GM23338 (cell line): ENCODE results near the gene MCCC1. TPM values are rescaled to one million over a fixed set of nuclear protein-coding genes. Genes with fewer than 3 reads are reported as not detected.

Experiments
- ATAC-seq: fragments of 200-7000 bp; cut with Tn5 transposase; 3 replicates; pipeline ENCODE4 v1.9.1; 2020
- DNase-seq: peaks from one replicate; pipeline ENCODE4 v3.0.0-alpha.2; 2015; ENCODE audit warnings: low spot score
- H2AFZ ChIP-seq: fragments of 200-600 bp; sonication (generic); 2 replicates; pipeline ENCODE4 v1.8.0; 2016; ENCODE audit warnings: antibody characterized with exemption, mild to moderate bottlenecking, moderate library complexity
- H3F3A ChIP-seq: fragments of 200-600 bp; sonication (generic); replicated peaks from 2 replicates; pipeline ENCODE4 v1.8.0; 2017; ENCODE audit warnings: antibody characterized with exemption, mixed run types, low read depth
- H3K27ac ChIP-seq: fragments of 200-600 bp; sonication (generic); 2 replicates; pipeline ENCODE4 v1.6.1; 2016; ENCODE audit warnings: low read depth
- H3K27me3 ChIP-seq: fragments of 200-600 bp; sonication (generic); 2 replicates; pipeline ENCODE4 v1.8.0; 2016; ENCODE audit warnings: mild to moderate bottlenecking, mixed run types, moderate library complexity; ENCODE audit not compliant: insufficient read depth
- H3K36me3 ChIP-seq: fragments of 200-600 bp; sonication (generic); 2 replicates; pipeline ENCODE4 v1.8.0; 2016; ENCODE audit warnings: mild to moderate bottlenecking; ENCODE audit not compliant: insufficient read depth
- H3K4me1 ChIP-seq: fragments of 200-600 bp; sonication (generic); 2 replicates; pipeline ENCODE4 v1.8.0; 2016; ENCODE audit warnings: mild to moderate bottlenecking, moderate library complexity; ENCODE audit not compliant: insufficient read depth
- H3K4me2 ChIP-seq: fragments of 200-600 bp; sonication (generic); 2 replicates; pipeline ENCODE4 v1.7.1; 2017; ENCODE audit warnings: mixed run types
- H3K4me3 ChIP-seq: fragments of 200-600 bp; sonication (generic); 2 replicates; pipeline ENCODE4 v1.6.1; 2016; ENCODE audit warnings: mixed run types
- H3K79me2 ChIP-seq: fragments of 200-600 bp; sonication (generic); replicated peaks from 2 replicates; pipeline ENCODE4 v1.8.0; 2017; ENCODE audit warnings: mild to moderate bottlenecking; ENCODE audit not compliant: insufficient read depth
- H3K9me2 ChIP-seq: fragments of 200-600 bp; sonication (generic); 2 replicates; pipeline ENCODE4 v1.8.0; 2017; ENCODE audit not compliant: insufficient read depth
- H4K20me1 ChIP-seq: fragments of 200-600 bp; sonication (generic); replicated peaks from 2 replicates; pipeline ENCODE4 v1.8.0; 2017; ENCODE audit warnings: mild to moderate bottlenecking; ENCODE audit not compliant: insufficient read depth
- H3K27ac Mint-ChIP-seq: 2 replicates; pipeline ENCODE4 v1.8.0; 2020; ENCODE audit warnings: inconsistent platforms, mild to moderate bottlenecking, moderate library complexity, mixed read lengths
- H3K27me3 Mint-ChIP-seq: 3 replicates; pipeline ENCODE4 v1.8.0; 2022; ENCODE audit warnings: low read depth, mild to moderate bottlenecking, moderate library complexity, mixed read lengths, inconsistent platforms; ENCODE audit not compliant: insufficient read depth, poor library complexity
- H3K36me3 Mint-ChIP-seq: 3 replicates; pipeline ENCODE4 v1.8.0; 2021; ENCODE audit warnings: low read depth, mild to moderate bottlenecking, inconsistent platforms, moderate library complexity, mixed read lengths
- H3K4me1 Mint-ChIP-seq: 3 replicates; pipeline ENCODE4 v1.8.0; 2020; ENCODE audit warnings: mild to moderate bottlenecking, inconsistent platforms, mixed read lengths
- H3K4me3 Mint-ChIP-seq: 3 replicates; pipeline ENCODE4 v1.8.0; 2021; ENCODE audit warnings: moderate library complexity, mild to moderate bottlenecking, inconsistent platforms, mixed read lengths
- H3K9me3 Mint-ChIP-seq: 3 replicates; pipeline ENCODE4 v1.8.0; 2020; ENCODE audit warnings: moderate library complexity, mild to moderate bottlenecking, inconsistent platforms, mixed read lengths
- ETS1 ChIP-seq: IDR thresholded peaks from 2 replicates; pipeline ENCODE4 v1.6.1; 2016; ENCODE audit warnings: antibody characterized with exemption
- EZH2 ChIP-seq: fragments of 200-600 bp; sonication (generic); IDR thresholded peaks from one replicate; pipeline ENCODE4 v1.8.0; 2017; ENCODE audit warnings: antibody characterized with exemption, mild to moderate bottlenecking, low read depth; ENCODE audit not compliant: unreplicated experiment
- NANOG ChIP-seq: IDR thresholded peaks from 2 replicates; pipeline ENCODE4 v1.6.1; 2016; ENCODE audit warnings: antibody characterized with exemption, borderline replicate concordance
- ZNF114 ChIP-seq: fragments of 250-450 bp; sonication (Bioruptor Pico); IDR thresholded peaks from 2 replicates; pipeline ENCODE4 v1.5.0; 2020; ENCODE audit warnings: mild to moderate bottlenecking, moderate library complexity
- ZNF462 ChIP-seq: fragments of 250-450 bp; sonication (Bioruptor Pico); IDR thresholded peaks from 2 replicates; pipeline ENCODE4 v1.5.0; 2020; ENCODE audit warnings: mild to moderate bottlenecking, moderate library complexity
- polyA plus RNA-seq: library from polyadenylated mRNA; unstranded; fragments of >200 nt; fragmentation: Nextera tagmentation; extraction: Ambion mirVana; gene quantifications from 2 replicates; pipeline ENCODE4 v1.2.1, GENCODE V29; 2016
- total RNA-seq: library from RNA; depleted of rRNA; stranded (reverse); fragments of >200 nt; shearing (Covaris generic); gene quantifications from 2 replicates; pipeline ENCODE4 v1.2.3, GENCODE V29; 2014

MCCC1 gene
- total and polyA plus RNA-seq, 2 experiments from 2014 or later = 20.2 to 24.2 TPM

DNA sequence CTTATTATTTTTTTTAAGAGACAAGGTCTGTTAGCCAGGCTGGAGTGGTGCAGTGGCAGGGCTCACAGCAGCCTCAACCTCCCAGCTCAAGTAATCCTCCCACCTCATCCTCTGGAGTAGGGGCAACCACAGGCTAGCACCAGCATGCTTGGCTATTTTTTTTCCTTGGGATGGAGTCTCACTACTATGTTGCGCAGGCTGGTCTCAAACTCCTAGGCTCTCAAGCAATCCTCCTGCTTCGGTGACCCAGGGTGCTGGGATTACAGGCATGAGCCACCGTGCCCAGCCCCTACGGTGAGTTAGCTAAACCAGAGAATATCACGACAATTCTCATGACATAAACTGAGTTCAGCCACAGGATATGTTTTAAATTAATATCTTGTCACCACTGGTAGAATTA lies 120.9 kb downstream of the MCCC1 start:
- Histone ChIP-seq H3F3A (peaks cover 9% of the 10 kb centered on the region), H3K27ac (no peak overlapping the region), H4K20me1 (0 out of 2 replicates have a peak, but pooled peaks cover 4% of the 10 kb centered on the region), H3K4me1 (peaks cover 39% of the 10 kb centered on the region), H3K27me3 (no peaks in the 10 kb centered on the region), H3K79me2 (peaks cover 64% of the 10 kb centered on the region), H3K9me2 (no peaks in the 10 kb centered on the region), H3K4me2 (peak overlapping the region; percentile 88), H3K4me3 (peak overlapping the region; percentile 99), H2AFZ (no peak overlapping the region), H3K36me3 (no peaks in the 10 kb centered on the region)
- Mint-ChIP-seq H3K36me3 (no peaks in the 10 kb centered on the region; the same call in 2 of the 3 replicates), H3K4me3 (peak overlapping the region; percentile 99), H3K27me3 (peaks cover 5% of the 10 kb centered on the region), H3K9me3 (no peaks in the 10 kb centered on the region), H3K4me1 (peaks cover 37% of the 10 kb centered on the region), H3K27ac (no peak overlapping the region)
- no peak; the same call in 1 of the 3 replicates for ATAC-seq
- DNase-seq = no peak
- TF ChIP-seq NANOG = no peak
- TF ChIP-seq ZNF114 = no peak
- TF ChIP-seq ZNF462 (CRISPR knock-in tag) = no peak

- Histone ChIP-seq H3K27me3 (no peaks in the 10 kb centered on the region), H3K79me2 (peaks cover 100% of the 10 kb centered on the region), H4K20me1 (peaks cover 9% of the 10 kb centered on the region; the same call in 1 of the 2 replicates), H3K4me1 (peaks cover 36% of the 10 kb centered on the region), H2AFZ (no peak overlapping the region), H3K4me2 (no peak overlapping the region), H3K9me2 (no peaks in the 10 kb centered on the region), H3K36me3 (no peaks in the 10 kb centered on the region), H3K4me3 (no peak overlapping the region), H3F3A (no peaks in the 10 kb centered on the region), H3K27ac (no peak overlapping the region)
- H3K9me3 Mint-ChIP-seq = no peaks in the 10 kb centered on the region
- DNase-seq = no peak
- peaks cover 2% of the 10 kb centered on the region for H3K27me3 Mint-ChIP-seq
- ATAC-seq = no peak
- peaks cover 50% of the 10 kb centered on the region for H3K4me1 Mint-ChIP-seq
- H3K4me3 Mint-ChIP-seq = no peak overlapping the region
- TF ChIP-seq ETS1 (no peak), ZNF462 (CRISPR knock-in tag) (no peak), EZH2 (no peak)
- H3K36me3 Mint-ChIP-seq = no peaks in the 10 kb centered on the region
- H3K27ac Mint-ChIP-seq = peak overlapping the region; percentile 13; the same call in 1 of the 2 replicates
Measured at GRCh38 chr3:182973047-182973446, 126.2 kb downstream of the MCCC1 start.
